HepG2 (cell line): ENCODE results near the gene LGALS4. TPM values are rescaled to one million over a fixed set of nuclear protein-coding genes. Genes with fewer than 3 reads are reported as not detected.

Experiments used
- AHR ChIP-seq: IDR thresholded peaks from 2 replicates; pipeline ENCODE4 v1.6.1; 2018; ENCODE audit warnings: missing genetic modification reagents, missing compliant biosample characterization
- ARID2 ChIP-seq: sonication (generic); formaldehyde crosslinking; IDR thresholded peaks from 2 replicates; pipeline ENCODE4 v1.8.1; 2022; ENCODE audit warnings: mild to moderate bottlenecking, missing genetic modification reagents, borderline replicate concordance
- CREM ChIP-seq, 2 experiments: sonication (generic) in 1 of 2; formaldehyde crosslinking in 1 of 2; IDR thresholded peaks; 2 replicates each; pipeline versions ENCODE4 v1.4.0 to v1.6.1; 2016 to 2020; ENCODE audit warnings: antibody characterized with exemption in 1 of 2, mild to moderate bottlenecking in 1 of 2, missing genetic modification reagents in 1 of 2
- DMAP1 ChIP-seq: IDR thresholded peaks from 2 replicates; pipeline ENCODE4 v1.6.1; 2016
- FOXP1 ChIP-seq, 2 experiments: fragments of 450-650 bp in 1 of 2; IDR thresholded peaks; 2 replicates each; pipeline ENCODE4 v1.6.1; 2017 to 2018; ENCODE audit warnings: antibody characterized with exemption in 1 of 2
- GABPB1 ChIP-seq: IDR thresholded peaks from 2 replicates; pipeline ENCODE4 v1.6.1; 2016; ENCODE audit warnings: mild to moderate bottlenecking, missing genetic modification reagents, moderate library complexity, missing compliant biosample characterization
- MLLT10 ChIP-seq: sonication (generic); formaldehyde crosslinking; IDR thresholded peaks from 2 replicates; pipeline ENCODE4 v1.4.0; 2020; ENCODE audit warnings: missing genetic modification reagents
- MNT ChIP-seq: fragments of 450-650 bp; IDR thresholded peaks from 2 replicates; pipeline ENCODE4 v1.6.1; 2016
- NCOA2 ChIP-seq: sonication (generic); formaldehyde crosslinking; IDR thresholded peaks from 2 replicates; pipeline ENCODE4 v1.8.0; 2022; ENCODE audit warnings: inconsistent platforms
- NFYB ChIP-seq: sonication (generic); formaldehyde crosslinking; IDR thresholded peaks from 2 replicates; pipeline ENCODE4 v1.4.0; 2020; ENCODE audit warnings: missing genetic modification reagents
- SMYD3 ChIP-seq: sonication (generic); formaldehyde crosslinking; IDR thresholded peaks from 2 replicates; pipeline ENCODE4 v1.8.1; 2023; ENCODE audit warnings: mild to moderate bottlenecking, missing genetic modification reagents
- SP5 ChIP-seq: IDR thresholded peaks from 2 replicates; pipeline ENCODE4 v1.6.1; 2016; ENCODE audit warnings: low read depth, borderline replicate concordance
- ZNF317 ChIP-seq: sonication (generic); formaldehyde crosslinking; IDR thresholded peaks from 2 replicates; pipeline ENCODE4 v1.5.0; 2020; ENCODE audit warnings: mild to moderate bottlenecking, missing genetic modification reagents
- ZNF496 ChIP-seq: sonication (generic); formaldehyde crosslinking; IDR thresholded peaks from 2 replicates; pipeline ENCODE4 v1.8.1; 2023; ENCODE audit warnings: mild to moderate bottlenecking, moderate library complexity, missing genetic modification reagents; ENCODE audit not compliant: insufficient replicate concordance
- ZNF780A ChIP-seq: sonication (generic); formaldehyde crosslinking; IDR thresholded peaks from 2 replicates; pipeline ENCODE4 v1.8.0; 2022; ENCODE audit warnings: mild to moderate bottlenecking, missing genetic modification reagents, moderate library complexity
- polyA plus RNA-seq, 8 experiments: library from polyadenylated mRNA; depleted of rRNA in 3 of 8; stranded (reverse) in 7 of 8; unstranded in 1 of 8; fragments of >200 nt; fragmentation: Illumina TruSeq in 4 of 8; extraction: Trizol in 4 of 8; gene quantifications; 2 replicates each; pipeline versions ENCODE4 v1.2.1 to v1.2.3, GENCODE V29; 2011 to 2016; ENCODE audit warnings: low read depth in 4 of 8, missing spikeins in 1 of 8, mixed read lengths in 1 of 8; ENCODE audit not compliant: insufficient read depth in 1 of 8
- total RNA-seq, 5 experiments: library from RNA; depleted of rRNA; stranded (reverse); fragments of >200 nt; fragmentation: Illumina TruSeq; extraction: Trizol; gene quantifications; 2 replicates each; pipeline ENCODE4 v1.2.3, GENCODE V29; 2016; ENCODE audit warnings: low read depth in 1 of 5
- TF ChIP-seq, protein P1 (sequence below): IDR thresholded peaks from 2 replicates; pipeline ENCODE4 v1.6.1; 2012; ENCODE audit warnings: low read length, improper control_type of control experiment
- TF ChIP-seq, protein P2 (sequence below): IDR thresholded peaks from 2 replicates; pipeline ENCODE4 v1.6.1; 2012; ENCODE audit warnings: low read depth, low read length, improper control_type of control experiment
- TF ChIP-seq, protein P3 (sequence below): IDR thresholded peaks from 2 replicates; pipeline ENCODE4 v1.6.1; 2018; ENCODE audit warnings: missing genetic modification reagents, mild to moderate bottlenecking, missing compliant biosample characterization
- TF ChIP-seq, protein P4 (sequence below): sonication (generic); formaldehyde crosslinking; IDR thresholded peaks from 2 replicates; pipeline ENCODE4 v1.4.0; 2020; ENCODE audit warnings: missing genetic modification reagents

LGALS4 gene
- total and polyA plus RNA-seq, 2 of the 13 experiments (the other 11 are each of a cell fraction or from before 2014, with no cell fraction given), result 0.24 to 0.71 TPM

DNA sequence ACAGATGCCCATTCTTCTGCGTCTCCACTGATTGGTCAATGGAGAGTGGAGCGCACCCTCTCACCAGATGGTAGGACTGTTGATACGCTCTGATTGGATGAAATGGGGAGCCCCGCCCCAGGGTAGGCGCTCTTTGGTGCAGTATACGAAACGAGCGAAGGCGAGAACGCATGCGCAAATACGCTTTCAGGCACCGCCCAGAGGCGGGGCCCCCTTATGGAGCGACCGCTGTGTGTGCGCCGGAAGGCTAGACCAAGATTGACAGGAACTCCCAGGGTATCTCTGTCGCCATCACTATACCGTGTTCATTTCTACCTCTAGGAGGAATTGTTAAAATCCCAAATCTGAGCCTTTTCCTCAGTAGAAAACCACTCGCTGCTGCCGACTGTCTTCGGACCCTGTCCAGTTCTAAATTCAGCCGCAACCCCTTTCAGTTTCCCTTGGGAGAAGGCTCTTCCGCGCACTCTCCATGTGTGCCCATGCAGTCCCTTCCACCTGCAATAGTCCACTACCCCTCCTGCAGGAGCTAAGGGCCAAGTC is 37.8 kb upstream of the LGALS4 start (continued):
- TF ChIP-seq, protein P1, sequence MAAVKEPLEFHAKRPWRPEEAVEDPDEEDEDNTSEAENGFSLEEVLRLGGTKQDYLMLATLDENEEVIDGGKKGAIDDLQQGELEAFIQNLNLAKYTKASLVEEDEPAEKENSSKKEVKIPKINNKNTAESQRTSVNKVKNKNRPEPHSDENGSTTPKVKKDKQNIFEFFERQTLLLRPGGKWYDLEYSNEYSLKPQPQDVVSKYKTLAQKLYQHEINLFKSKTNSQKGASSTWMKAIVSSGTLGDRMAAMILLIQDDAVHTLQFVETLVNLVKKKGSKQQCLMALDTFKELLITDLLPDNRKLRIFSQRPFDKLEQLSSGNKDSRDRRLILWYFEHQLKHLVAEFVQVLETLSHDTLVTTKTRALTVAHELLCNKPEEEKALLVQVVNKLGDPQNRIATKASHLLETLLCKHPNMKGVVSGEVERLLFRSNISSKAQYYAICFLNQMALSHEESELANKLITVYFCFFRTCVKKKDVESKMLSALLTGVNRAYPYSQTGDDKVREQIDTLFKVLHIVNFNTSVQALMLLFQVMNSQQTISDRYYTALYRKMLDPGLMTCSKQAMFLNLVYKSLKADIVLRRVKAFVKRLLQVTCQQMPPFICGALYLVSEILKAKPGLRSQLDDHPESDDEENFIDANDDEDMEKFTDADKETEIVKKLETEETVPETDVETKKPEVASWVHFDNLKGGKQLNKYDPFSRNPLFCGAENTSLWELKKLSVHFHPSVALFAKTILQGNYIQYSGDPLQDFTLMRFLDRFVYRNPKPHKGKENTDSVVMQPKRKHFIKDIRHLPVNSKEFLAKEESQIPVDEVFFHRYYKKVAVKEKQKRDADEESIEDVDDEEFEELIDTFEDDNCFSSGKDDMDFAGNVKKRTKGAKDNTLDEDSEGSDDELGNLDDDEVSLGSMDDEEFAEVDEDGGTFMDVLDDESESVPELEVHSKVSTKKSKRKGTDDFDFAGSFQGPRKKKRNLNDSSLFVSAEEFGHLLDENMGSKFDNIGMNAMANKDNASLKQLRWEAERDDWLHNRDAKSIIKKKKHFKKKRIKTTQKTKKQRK, result peak; percentile 61; the same call in 1 of the 2 replicates
- TF ChIP-seq ZNF496 (CRISPR knock-in tag) (no peak), DMAP1 (CRISPR knock-in tag) (peak; percentile 62; the same call in 1 of the 2 replicates), AHR (CRISPR knock-in tag) (no peak), GABPB1 (CRISPR knock-in tag) (no peak), SP5 (0 out of 2 replicates have a peak, but pooled peaks have one; percentile 2), NCOA2 (CRISPR knock-in tag) (0 out of 2 replicates have a peak, but pooled peaks have one; percentile 6), FOXP1 (IDR thresholded peaks at IDR 0.05) (no peak), FOXP1 (CRISPR knock-in tag; IDR thresholded peaks at IDR 0.05) (0 out of 2 replicates have a peak, but pooled peaks have one; percentile 0), CREM (IDR thresholded peaks at IDR 0.05) (peak; percentile 64; the same call in 1 of the 2 replicates), CREM (CRISPR knock-in tag; IDR thresholded peaks at IDR 0.05) (no peak), MLLT10 (CRISPR knock-in tag) (no peak), ARID2 (CRISPR knock-in tag) (no peak), NFYB (CRISPR knock-in tag) (peak; percentile 82), MNT (peak; percentile 17; the same call in 1 of the 2 replicates), ZNF317 (CRISPR knock-in tag) (0 out of 2 replicates have a peak, but pooled peaks have one; percentile 13), ZNF780A (CRISPR knock-in tag) (no peak), SMYD3 (CRISPR knock-in tag) (0 out of 2 replicates have a peak, but pooled peaks have one; percentile 14)
- TF ChIP-seq, protein P2, sequence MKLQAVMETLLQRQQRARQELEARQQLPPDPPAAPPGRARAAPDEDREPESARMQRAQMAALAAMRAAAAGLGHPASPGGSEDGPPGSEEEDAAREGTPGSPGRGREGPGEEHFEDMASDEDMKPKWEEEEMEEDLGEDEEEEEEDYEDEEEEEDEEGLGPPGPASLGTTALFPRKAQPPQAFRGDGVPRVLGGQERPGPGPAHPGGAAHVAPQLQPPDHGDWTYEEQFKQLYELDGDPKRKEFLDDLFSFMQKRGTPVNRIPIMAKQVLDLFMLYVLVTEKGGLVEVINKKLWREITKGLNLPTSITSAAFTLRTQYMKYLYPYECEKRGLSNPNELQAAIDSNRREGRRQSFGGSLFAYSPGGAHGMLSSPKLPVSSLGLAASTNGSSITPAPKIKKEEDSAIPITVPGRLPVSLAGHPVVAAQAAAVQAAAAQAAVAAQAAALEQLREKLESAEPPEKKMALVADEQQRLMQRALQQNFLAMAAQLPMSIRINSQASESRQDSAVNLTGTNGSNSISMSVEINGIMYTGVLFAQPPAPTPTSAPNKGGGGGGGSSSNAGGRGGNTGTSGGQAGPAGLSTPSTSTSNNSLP, result peak; percentile 75
- TF ChIP-seq, protein P3, sequence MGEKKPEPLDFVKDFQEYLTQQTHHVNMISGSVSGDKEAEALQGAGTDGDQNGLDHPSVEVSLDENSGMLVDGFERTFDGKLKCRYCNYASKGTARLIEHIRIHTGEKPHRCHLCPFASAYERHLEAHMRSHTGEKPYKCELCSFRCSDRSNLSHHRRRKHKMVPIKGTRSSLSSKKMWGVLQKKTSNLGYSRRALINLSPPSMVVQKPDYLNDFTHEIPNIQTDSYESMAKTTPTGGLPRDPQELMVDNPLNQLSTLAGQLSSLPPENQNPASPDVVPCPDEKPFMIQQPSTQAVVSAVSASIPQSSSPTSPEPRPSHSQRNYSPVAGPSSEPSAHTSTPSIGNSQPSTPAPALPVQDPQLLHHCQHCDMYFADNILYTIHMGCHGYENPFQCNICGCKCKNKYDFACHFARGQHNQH, result 0 out of 2 replicates have a peak, but pooled peaks have one; percentile 28
- TF ChIP-seq, protein P4, sequence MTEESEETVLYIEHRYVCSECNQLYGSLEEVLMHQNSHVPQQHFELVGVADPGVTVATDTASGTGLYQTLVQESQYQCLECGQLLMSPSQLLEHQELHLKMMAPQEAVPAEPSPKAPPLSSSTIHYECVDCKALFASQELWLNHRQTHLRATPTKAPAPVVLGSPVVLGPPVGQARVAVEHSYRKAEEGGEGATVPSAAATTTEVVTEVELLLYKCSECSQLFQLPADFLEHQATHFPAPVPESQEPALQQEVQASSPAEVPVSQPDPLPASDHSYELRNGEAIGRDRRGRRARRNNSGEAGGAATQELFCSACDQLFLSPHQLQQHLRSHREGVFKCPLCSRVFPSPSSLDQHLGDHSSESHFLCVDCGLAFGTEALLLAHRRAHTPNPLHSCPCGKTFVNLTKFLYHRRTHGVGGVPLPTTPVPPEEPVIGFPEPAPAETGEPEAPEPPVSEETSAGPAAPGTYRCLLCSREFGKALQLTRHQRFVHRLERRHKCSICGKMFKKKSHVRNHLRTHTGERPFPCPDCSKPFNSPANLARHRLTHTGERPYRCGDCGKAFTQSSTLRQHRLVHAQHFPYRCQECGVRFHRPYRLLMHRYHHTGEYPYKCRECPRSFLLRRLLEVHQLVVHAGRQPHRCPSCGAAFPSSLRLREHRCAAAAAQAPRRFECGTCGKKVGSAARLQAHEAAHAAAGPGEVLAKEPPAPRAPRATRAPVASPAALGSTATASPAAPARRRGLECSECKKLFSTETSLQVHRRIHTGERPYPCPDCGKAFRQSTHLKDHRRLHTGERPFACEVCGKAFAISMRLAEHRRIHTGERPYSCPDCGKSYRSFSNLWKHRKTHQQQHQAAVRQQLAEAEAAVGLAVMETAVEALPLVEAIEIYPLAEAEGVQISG (CRISPR knock-in tag), result peak; percentile 18; the same call in 1 of the 2 replicates
